Stimulated activated CD4-positive, alpha-beta T cell treated with anti-CD3 and anti-CD28 coated beads, Interleukin-15, amount 100 ng/mL, for 48 hours (primary cell): ENCODE measurements around the gene CCDC85B.
A peak's percentile ranks its signal among the peaks of the same experiment; 100 is the strongest.
"Not testable (repeated sequence)": the region's sequence is repeated elsewhere in the genome, so short reads cannot be mapped to it uniquely, and the experiment has no call there.

Experiments used
- DNase-seq, 2 donors: peaks; one replicate each; pipeline ENCODE4 v3.0.0-alpha.2; 2020; ENCODE audit warnings: low read depth in 2 of 2

The CCDC85B gene

DNA sequence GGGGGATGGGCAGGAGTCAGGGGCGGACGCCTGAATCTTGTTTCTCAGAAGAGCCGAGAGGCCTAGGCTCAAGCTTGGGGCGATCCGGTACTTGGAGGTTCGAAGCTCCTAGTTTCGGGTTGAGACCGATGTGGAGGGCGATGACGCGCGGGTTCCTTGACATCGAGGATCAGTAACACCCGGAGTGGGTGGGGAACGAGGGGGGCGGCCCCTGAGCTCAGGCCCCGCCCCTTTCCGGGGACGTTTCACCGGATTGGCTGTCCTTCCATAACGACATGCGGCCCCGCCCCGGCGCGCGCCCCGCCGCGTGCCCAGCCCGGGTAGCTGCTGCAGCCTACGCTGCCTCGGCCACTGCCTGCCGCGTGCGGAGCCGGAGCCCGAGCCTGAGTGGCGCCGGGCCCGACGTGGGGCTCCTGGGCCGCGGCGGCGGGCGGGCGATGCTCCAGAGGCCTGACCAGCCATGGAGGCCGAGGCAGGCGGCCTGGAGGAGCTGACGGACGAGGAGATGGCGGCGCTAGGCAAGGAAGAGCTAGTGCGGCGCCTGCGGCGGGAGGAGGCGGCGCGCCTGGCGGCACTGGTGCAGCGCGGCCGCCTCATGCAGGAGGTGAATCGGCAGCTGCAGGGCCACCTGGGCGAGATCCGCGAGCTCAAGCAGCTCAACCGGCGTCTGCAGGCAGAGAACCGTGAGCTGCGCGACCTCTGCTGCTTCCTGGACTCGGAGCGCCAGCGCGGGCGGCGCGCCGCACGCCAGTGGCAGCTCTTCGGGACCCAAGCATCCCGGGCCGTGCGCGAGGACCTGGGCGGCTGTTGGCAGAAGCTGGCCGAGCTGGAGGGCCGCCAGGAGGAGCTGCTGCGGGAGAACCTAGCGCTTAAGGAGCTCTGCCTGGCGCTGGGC lies at the start of gene CCDC85B:
Gene CCDC85B, plus strand, starts transcription at position 350 of the 895 bp plus-strand sequence. Its CDS starts 111 bp downstream, at position 461.
- peak; percentile 97 to 98 for DNase-seq

DNA sequence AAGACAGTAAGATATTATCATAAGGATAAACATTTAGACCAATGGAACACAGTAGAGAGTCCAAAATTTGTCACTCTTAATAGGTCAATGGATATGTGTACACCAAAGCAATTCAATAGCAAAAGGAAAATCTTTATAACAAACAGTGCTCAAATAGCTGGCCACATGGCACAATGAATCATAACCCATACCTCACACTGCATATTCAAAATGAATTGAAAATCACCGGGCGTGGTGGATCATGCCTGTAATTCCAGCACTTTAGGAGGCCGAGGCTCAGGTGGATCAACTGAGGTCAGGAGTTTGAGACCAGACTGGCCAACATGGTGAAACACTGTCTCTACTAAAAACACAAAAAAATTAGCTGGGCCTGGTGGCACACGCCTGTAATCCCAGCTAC lies 48.3 kb upstream of the CCDC85B start:
- no peak for DNase-seq

DNA sequence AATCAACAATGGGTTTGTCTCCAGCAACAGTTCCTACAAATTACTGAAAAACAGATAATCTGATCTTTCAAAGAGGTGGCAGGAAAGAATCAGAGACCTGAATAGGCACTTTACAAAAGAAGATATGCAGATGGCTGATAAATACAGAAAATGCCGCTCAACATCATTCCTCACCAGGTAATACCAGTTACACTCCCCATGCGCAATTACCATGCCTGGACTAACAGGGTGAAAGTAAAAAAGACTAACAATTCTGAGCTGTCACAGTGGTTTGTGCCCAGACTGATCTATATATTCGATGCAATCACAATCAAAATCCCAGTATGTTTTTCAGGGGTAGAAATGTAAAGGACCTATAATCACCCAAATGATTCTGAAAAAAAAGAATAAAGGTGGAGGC lies 46.7 kb upstream of the CCDC85B start:
- DNase-seq, result no peak

DNA sequence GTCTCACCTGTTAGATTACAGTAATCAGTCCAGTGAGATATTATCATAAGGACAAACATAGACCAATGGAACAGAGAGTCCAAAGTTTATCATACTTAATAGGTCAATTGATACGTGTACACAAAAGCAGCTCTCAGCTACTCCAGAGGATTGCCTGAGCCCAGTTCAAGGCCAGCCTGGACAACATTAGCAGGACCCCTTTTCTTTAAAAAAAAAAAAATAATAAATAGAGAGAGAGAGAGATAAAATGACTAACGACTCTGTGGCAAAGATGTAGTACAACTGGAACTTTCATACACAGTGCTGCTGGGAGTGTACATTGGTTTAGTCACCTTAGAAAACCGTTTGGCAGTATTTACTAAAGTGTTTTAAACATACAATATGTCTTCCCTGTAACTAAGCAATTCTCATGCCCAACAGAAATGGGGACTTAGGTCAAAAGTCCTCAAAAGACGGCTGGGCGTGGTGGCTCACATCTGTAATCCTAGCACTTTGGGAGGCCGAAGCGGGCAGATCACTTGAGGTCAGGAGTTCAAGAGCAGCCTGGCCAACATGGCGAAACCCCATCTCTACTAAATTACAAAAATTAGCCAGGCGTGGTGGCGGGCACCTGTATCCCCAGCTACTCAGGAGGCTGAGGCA lies 46.1 kb upstream of the CCDC85B start:
- DNase-seq, result no peak

DNA sequence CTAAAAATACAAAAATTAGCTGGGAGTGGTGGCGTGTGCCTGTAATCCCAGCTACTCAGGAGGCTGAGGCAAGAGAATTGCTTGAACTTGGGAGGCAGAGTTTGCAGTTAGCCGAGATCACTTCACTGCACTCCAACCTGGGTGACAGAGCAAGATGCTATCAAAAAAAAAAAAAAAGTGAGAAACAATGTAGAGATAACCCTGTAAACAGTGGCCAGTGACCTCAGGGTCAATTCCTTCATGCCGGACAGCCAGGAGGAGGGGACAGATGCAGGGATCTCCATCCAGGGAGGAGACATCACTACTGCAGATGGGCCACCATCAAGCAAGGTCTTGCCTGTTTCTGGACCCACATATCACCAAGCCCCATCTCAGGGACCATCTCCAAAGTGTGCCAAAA lies 42.7 kb upstream of the CCDC85B start:
- no peak for DNase-seq

DNA sequence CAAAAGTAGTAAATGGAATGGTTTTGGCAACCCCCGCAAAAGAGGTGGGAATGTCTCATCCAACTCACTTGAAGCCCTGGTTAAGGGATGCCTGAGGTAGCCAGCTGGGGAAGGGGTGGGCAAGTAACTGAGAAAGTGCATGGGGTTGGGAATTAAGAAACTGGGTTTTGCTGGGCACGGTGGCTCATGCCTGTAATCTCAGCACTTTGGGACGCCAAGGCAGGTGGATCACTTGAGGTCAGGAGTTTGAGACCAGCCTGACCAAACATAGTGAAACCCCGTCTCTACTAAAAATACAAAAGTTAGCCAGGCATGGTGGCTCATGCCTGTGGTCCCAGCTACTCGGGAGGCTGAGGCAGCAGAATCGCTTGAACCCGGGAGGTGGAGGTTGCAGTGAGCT lies 41.8 kb upstream of the CCDC85B start:
- DNase-seq, result not testable (repeated sequence)

DNA sequence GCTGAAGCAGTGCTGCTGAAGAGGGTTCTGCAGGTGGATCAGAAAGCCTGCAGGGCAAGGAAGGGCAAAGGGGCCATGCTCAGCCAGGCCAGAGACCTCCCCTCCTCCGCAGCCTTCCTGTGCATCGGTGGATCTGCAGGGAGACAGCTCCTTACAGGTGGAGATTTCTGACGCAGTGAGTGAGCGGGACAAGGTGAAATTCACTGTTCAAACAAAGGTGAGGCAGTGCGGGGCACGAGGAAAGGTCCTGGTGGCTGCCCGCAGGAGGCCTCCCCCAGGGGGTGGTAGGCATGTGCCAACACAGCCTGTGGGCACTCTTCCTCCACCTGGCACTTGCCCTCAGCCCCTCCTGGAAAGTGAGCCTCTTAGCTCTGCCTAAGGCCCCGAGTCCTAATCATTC lies 41.1 kb upstream of the CCDC85B start:
- DNase-seq, result no peak

DNA sequence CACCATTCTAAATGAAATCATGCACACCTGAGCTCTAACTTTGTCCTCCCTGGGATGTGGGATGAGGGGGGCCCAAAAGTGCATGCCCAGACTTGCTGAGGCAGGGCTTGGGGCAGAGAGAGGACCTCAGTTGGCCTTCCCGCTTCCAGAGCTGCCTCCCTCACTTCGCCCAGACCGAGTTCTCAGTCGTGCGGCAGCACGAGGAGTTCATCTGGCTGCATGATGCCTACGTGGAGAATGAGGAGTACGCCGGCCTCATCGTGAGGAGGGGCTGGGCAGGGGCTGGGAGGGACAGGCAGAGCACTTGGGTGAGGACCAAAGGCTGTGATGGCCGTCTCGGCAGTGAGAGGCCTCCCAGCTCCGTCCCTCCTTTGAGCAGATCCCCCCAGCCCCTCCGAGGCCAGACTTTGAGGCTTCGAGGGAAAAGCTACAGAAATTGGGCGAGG lies 40.7 kb upstream of the CCDC85B start:
- DNase-seq, result no peak

DNA sequence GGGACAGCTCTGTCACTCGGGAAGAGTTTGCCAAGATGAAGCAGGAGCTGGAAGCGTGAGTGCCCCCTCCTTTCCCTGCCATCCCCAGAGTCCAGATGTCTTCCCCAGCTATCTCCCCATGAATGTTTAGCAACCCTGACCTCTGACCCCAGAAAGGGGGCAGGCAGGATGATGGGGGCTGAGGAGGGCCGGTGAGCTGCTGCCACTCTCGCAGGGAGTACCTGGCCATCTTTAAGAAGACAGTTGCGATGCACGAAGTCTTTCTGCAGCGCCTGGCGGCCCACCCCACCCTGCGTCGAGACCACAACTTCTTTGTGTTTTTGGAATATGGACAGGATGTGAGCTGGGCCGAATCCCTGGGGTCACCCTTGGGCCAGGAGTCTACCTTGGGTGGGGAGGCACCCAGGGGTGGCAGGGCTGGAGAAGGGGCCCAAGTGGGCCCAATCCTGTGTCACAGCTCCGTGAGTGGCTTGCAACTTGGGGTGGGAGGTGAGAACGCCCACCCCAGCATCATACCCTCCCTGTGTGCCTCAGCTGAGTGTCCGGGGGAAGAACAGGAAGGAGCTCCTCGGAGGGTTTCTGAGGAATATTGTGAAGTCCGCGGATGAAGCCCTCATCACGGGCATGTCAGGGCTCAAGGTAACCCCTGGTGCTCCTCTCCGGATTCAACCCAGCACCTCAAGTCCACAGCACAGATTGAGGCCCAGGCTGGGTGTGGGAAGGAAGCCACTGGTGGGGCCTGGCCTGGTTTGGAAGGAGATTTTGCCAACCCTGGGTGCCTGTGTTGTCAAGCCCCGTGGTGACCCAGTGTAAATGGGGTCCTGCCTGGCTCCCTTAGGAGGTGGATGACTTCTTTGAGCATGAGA lies 40.0 kb upstream of the CCDC85B start:
- no peak for DNase-seq

DNA sequence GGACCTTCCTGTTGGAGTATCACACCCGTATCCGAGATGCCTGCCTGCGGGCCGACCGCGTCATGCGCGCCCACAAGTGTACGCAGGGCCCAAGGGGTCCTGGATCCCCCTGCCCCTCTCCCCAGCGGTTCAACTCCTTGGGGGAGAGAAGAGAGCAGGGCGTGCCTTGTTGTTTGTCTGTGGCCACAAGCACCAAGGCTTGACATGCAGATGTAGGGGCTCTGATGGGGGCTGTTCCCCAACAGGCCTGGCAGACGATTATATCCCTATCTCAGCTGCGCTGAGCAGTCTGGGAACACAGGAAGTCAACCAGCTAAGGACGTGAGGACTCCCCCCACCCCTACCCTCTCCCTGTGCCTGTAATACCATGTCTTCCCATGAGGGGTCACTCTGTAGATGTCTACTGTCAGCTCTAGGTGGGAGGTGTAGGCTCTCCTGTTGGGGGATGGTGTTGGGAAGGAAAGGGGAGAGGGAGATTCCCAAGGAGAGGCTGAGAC lies 39.3 kb upstream of the CCDC85B start:
- no peak for DNase-seq

DNA sequence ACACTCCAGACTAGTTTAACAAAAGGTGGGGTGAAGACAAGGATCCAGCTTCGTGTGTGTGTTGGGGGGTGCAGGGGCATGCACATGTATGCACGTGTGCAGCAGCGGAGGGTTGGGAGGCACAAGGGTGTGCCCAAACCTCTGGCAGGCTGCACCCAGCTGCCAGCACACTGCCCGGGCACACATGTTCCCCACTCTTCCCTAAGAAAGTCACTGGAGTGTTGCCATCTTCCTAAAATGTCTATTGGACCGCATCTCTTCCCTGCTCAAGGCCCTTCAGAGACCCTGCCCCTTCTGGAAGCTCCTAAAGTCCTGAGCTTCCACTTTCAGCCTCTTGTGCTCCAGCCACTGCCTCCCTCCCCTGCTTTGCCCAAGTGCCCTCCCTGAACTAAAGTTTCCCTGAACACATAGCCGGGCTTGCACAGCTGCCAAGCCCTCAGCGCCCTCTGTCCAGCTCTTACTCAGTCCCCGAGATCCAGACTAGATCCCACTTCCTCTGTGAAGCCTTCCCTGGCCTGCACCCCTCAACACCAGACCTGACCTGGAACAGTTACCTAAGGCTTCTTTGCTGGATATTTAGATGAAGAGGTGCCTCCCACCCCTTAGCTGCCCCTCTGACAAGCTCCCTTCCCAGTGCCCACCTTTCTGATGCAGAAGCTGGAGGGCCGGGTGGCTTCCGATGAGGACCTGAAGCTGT lies 38.5 kb upstream of the CCDC85B start:
- DNase-seq, result no peak

DNA sequence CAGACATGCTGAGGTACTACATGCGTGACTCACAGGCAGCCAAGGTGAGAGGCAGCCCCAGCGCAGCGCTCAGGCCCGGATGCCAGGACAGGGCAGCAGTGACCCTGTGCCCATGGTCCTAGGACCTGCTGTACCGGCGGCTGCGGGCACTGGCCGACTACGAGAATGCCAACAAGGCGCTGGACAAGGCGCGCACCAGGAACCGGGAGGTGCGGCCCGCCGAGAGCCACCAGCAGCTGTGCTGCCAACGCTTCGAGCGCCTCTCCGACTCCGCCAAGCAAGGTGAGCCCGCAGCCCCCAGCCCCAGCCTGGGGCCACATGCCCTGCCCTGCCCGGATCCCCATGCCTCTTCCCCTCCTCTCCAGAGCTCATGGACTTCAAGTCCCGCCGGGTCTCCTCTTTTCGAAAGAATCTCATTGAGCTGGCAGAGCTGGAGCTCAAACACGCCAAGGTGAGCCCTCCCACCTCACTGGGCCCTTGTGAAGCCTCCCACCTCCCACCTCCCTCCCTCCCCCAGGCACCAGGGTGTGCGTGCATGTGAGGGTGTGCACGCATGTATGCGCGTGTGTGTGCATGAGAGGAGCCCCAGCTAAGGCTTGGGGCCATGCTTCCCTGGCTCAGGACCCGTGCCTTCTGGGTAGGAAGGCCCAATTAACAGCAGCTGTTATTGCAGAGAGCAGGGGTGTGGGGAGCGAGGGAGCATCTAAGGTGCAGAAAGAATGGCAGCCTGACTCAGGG lies 37.8 kb upstream of the CCDC85B start:
- DNase-seq, result no peak

DNA sequence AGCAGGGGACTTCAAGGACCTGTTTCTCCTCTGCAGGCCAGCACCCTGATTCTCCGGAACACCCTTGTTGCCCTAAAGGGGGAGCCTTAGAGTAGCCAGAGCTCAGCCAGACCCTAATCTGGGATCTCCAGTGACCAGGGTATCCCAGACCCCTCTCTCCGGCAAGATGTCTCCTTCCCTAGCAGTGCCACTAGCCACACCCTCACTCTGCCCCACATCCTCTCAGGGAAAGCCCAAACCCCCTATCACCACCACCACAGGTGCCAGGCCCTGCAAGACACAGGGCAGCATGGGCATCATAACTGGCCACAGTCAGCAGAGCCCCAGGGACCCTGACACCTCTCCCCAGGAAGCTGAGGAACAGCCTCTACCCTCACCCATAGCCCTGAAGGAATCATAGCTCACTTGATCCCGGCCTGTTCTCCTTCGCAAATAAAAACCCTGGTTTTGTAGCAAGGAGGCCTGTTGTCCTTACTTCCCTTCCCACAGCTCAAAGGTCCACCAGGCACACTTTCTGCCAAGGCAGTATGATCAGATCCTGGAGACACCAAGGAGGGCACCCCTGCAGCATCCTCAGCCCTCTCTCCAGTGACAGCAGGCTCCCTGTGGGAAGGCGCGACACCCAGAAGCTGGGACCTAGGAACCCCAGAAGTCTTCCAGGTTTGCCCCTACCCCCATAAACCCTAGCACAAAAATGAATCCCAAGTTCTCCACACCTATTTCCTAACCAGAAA lies 37.1 kb upstream of the CCDC85B start:
- no peak for DNase-seq

DNA sequence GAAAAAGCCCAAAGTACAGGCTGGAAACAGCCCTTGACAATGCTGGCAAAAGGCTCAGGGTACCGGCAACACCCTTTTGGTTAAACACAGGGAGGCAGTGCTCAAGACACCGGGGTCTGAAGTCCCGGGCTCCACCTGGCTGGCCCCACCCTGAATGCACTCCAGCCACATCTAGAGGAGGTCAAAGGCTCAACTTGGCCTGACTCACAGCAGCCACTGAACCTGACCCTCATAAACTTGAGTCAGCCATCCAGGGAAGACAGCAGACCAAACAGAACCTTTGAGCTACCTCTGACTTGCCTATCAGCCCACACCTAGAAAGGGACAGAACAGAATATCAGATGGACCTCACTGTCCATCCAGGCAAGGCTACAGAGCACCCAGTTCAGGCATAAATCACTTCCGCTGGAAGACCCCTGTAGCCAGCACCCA lies 36.3 kb upstream of the CCDC85B start:
- no peak for DNase-seq

DNA sequence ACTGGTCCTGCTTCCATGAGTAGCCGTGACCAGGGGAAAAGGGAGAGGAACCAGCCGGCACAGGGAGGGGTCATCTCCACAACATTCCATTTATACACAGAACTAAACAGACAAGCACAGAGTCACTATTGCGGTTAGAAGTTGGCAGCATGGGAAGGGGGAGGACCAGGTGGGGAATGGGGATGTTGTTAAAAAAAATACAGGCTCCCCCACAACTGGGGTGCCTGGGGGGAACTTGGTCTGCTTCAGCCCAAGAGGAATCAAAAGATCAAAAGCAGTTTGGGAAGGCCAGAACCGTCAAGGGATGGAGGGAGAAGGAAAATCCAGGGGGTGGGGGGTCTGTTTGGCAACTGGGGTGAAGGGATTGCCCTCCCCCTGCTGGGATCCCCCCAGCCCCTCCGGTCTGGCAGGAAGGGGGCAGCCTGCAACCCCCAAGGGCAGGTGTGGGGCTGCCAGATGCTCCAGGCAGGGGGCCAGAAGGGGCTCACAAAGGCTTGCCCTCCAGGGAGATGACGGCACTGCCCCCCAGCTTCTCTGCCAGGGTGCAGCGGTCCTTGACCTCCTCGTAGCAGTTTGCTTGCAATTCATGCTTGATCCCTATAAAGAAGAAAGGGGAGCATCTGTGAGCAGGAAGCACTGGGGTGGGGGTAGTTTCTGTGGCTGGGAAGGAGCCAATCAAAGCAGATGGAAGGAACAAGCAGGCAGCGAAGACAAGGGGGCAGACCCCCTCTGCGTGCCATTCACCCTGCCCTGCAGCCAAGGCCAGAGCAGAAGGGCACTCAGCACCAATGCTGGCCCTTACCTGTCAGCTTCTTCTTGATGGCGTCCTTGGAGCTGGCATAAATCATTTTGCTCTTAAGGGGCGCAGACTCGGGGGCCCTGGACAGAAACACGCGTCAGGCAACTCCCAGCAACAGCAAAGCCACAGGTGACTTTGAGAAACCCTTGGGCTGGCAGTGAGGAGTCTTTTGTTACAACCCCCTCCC lies 35.3 kb upstream of the CCDC85B start:
- no peak for DNase-seq

DNA sequence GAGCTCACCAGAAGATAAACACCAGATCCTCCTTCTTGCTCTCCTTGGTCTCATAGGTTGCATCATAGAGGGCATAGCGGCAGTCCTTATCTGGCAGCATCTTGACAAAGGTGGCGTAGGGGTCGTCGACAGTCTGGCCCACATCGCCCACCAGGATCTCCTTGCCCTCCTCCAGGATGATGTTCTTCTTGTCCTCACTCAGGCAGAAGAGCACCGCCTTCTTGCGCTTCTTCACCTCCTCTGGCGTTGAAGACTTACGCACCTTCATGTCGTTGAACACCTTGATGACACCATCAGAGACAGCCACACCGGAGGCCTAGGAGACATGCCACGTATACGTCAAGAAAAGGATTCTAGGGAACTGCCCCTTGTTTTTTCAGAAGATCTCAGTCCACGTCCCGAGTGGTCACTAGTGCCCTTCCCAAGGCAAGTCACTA lies 34.5 kb upstream of the CCDC85B start:
- no peak for DNase-seq

DNA sequence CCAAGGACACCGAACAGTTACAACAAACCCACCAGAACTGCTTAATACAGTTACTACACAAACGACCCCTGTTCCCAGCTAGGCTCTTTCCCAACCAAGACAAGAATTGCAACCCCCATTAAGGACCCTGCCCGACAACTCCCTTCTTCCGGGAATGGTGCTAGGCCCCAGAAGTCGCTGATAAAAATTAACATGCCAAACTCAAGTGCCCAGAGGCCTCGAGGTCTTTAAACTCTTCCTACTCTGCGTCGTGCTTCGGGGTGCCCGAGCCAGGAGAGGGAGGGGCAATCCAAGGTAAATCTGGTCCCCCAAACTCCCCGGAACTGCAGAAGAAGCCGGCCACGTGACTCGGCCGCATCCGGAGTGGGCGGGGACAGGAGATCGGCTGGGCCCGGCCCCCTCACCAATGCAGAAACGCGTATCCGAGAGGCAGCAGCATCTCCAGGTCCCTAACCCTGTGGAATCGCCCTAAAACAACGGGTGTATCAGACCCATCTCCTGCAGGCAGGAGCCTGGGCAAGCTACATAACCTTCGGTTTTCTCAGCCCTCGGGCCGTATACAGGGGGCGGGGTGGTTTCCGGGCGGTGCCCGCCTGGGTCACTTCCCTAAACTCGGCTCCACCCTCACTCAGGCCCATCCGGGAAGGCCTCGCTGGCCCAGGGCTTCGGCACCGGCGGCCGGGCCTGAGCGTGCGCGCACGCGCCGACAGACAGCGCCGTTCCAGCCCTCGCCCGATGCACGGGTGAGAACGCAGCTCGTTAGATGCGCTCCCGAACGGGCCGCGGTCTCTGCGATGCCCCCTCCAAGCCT lies 33.6 kb upstream of the CCDC85B start:
- DNase-seq, result peak; percentile 71 to 81

DNA sequence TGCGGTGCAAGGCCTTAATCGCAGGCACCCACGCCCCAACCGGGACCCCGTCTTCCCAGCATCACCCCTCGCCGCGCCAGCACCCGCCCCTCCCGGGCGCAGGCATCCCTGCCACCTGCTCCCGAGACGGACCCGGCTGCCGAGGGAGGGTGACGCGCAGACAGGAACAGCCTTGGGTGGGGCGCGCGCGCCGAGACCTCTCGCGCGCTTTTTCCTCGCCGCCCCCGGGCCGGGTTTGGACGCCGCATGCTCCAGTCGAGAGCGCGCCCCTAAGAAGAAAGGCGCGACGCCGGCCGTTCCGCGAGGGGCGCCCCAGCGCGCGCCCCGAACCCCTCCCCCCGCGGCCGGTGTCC lies 33.0 kb upstream of the CCDC85B start:
- DNase-seq, result peak; percentile 40 to 45
